BE2C (cell line): ENCODE measurements around the gene TBX21.
A peak's percentile ranks its signal among the peaks of the same experiment; 100 is the strongest.

ENCODE experiments used
- DNase-seq: peaks from one replicate; pipeline ENCODE4 v3.0.0-alpha.2; 2020
- H3K27me3 ChIP-seq: fragments of 250-450 bp; sonication (Bioruptor Pico); 2 replicates; pipeline ENCODE4 v1.5.1; 2020; ENCODE audit warnings: mild to moderate bottlenecking
- H3K36me3 ChIP-seq: fragments of 250-450 bp; sonication (Bioruptor Pico); 2 replicates; pipeline ENCODE4 v1.5.1; 2020; ENCODE audit warnings: mild to moderate bottlenecking
- H3K4me1 ChIP-seq: fragments of 250-450 bp; sonication (Bioruptor Pico); 2 replicates; pipeline ENCODE4 v1.5.1; 2020
- H3K4me3 ChIP-seq: 2 replicates; pipeline ENCODE4 v1.5.1; 2011; ENCODE audit warnings: low read depth, low read length
- H3K9me3 ChIP-seq: fragments of 250-450 bp; sonication (Bioruptor Pico); 2 replicates; pipeline ENCODE4 v1.5.1; 2020
- CTCF ChIP-seq: IDR thresholded peaks from 2 replicates; pipeline ENCODE4 v1.5.1; 2012; ENCODE audit warnings: mild to moderate bottlenecking, low read depth, low read length

The TBX21 gene

GRCh38 chr17:47696717-47697642 lies 36.1 kb upstream of the TBX21 start:
- H3K4me1 ChIP-seq, result peaks cover 18% of the 10 kb centered on the region
- no peaks in the 10 kb centered on the region for H3K27me3 ChIP-seq
- H3K4me3 ChIP-seq, result no peak overlapping the region
- no peaks in the 10 kb centered on the region for H3K9me3 ChIP-seq
- DNase-seq, result no peak
- H3K36me3 ChIP-seq, result peaks cover 9% of the 10 kb centered on the region
- no peak for TF ChIP-seq CTCF

- Histone ChIP-seq H3K4me3 (no peak overlapping the region), H3K36me3 (peaks cover 9% of the 10 kb centered on the region), H3K27me3 (no peaks in the 10 kb centered on the region), H3K4me1 (peaks cover 22% of the 10 kb centered on the region), H3K9me3 (no peaks in the 10 kb centered on the region)
- no peak for TF ChIP-seq CTCF
- no peak for DNase-seq
Measured at GRCh38 chr17:47697906-47698711, 34.9 kb upstream of the TBX21 start.

- peak; percentile 75 for DNase-seq
- Histone ChIP-seq H3K36me3 (peaks cover 9% of the 10 kb centered on the region), H3K27me3 (no peaks in the 10 kb centered on the region), H3K4me3 (no peak overlapping the region), H3K4me1 (peaks cover 20% of the 10 kb centered on the region), H3K9me3 (no peaks in the 10 kb centered on the region)
- peak; percentile 82 for TF ChIP-seq CTCF
Measured at GRCh38 chr17:47698749-47699535, 34.1 kb upstream of the TBX21 start.

GRCh38 chr17:47699536-47699840 lies 33.5 kb upstream of the TBX21 start:
- no peak for TF ChIP-seq CTCF
- no peak for DNase-seq
- Histone ChIP-seq H3K36me3 (peaks cover 9% of the 10 kb centered on the region), H3K4me3 (no peak overlapping the region), H3K27me3 (no peaks in the 10 kb centered on the region), H3K4me1 (peaks cover 20% of the 10 kb centered on the region), H3K9me3 (no peaks in the 10 kb centered on the region)

- H3K4me1 ChIP-seq, result peaks cover 16% of the 10 kb centered on the region
- no peak for TF ChIP-seq CTCF
- H3K27me3 ChIP-seq, result no peaks in the 10 kb centered on the region
- no peak overlapping the region for H3K4me3 ChIP-seq
- H3K36me3 ChIP-seq, result peaks cover 9% of the 10 kb centered on the region
- no peaks in the 10 kb centered on the region for H3K9me3 ChIP-seq
- no peak for DNase-seq
Measured at GRCh38 chr17:47700471-47701449, 32.3 kb upstream of the TBX21 start.
